Upper lobe of left lung (tissue), 6 donors: ENCODE results near the gene EHD3. TPM values are rescaled to one million over a fixed set of nuclear protein-coding genes. Genes with fewer than 3 reads are reported as not detected.

Experiments used
- ATAC-seq, 2 donors: fragments of 200-7000 bp; cut with Tn5 transposase; one replicate each; pipeline ENCODE4 v1.9.1; 2022; ENCODE audit warnings: mild to moderate bottlenecking in 2 of 2, moderate library complexity in 2 of 2; ENCODE audit not compliant: low FRiP score in 2 of 2
- DNase-seq, 2 donors: peaks; one replicate each; pipeline ENCODE4 v3.0.0-alpha.2; 2019 to 2020
- H3K27ac ChIP-seq, 4 donors: fragments of 200-600 bp; sonication (generic); one replicate each; pipeline ENCODE4 v1.5.1; 2016 to 2019
- H3K27me3 ChIP-seq, 4 donors: fragments of 200-600 bp; sonication (generic); one replicate each; pipeline ENCODE4 v1.5.1; 2017 to 2019
- H3K36me3 ChIP-seq, 4 donors: fragments of 200-600 bp; sonication (generic); one replicate each; pipeline ENCODE4 v1.5.1; 2016 to 2019
- H3K4me1 ChIP-seq, 4 donors: fragments of 200-600 bp; sonication (generic); one replicate each; pipeline ENCODE4 v1.5.1; 2018 to 2019
- H3K4me3 ChIP-seq, 4 donors: fragments of 200-600 bp; sonication (generic); one replicate each; pipeline ENCODE4 v1.5.1; 2017 to 2019; ENCODE audit warnings: mild to moderate bottlenecking in 2 of 4, moderate library complexity in 1 of 4
- H3K9me3 ChIP-seq, 4 donors: fragments of 200-600 bp; sonication (generic); one replicate each; pipeline ENCODE4 v1.5.1; 2018 to 2019
- EP300 ChIP-seq, 4 donors: sonication (generic); formaldehyde crosslinking; IDR thresholded peaks; one replicate each; pipeline ENCODE4 v1.5.1; 2017; ENCODE audit warnings: antibody characterized with exemption in 4 of 4, control low read depth in 2 of 4
- POLR2A ChIP-seq, 4 donors: fragments of 450-650 bp; IDR thresholded peaks; one replicate each; pipeline ENCODE4 v1.5.1; 2016 to 2017; ENCODE audit warnings: antibody characterized with exemption in 4 of 4, mild to moderate bottlenecking in 2 of 4
- POLR2AphosphoS5 ChIP-seq, 2 donors: sonication (generic); formaldehyde crosslinking; IDR thresholded peaks; one replicate each; pipeline ENCODE4 v1.5.1; 2017; ENCODE audit warnings: antibody characterized with exemption in 2 of 2
- WGBS, 2 donors: methylation state at CpG; one replicate each; pipeline ENCODE4 v1.1.5; 2017 to 2018; 5-methylcytosine and 5-hydroxymethylcytosine counted together
- total RNA-seq, 6 donors: library from RNA; depleted of rRNA in 4 of 6; stranded (reverse); fragments of >200 nt in 4 of 6; gene quantifications; one replicate each; pipeline versions ENCODE4 v1.1.0 to v1.2.1, GENCODE V29; 2016 to 2021
- TF ChIP-seq, protein P1 (sequence below), 6 experiments: fragments of 450-650 bp in 4 of 6; fragments of 200-600 bp in 2 of 6; sonication (generic) in 2 of 6; IDR thresholded peaks; one replicate each; pipeline ENCODE4 v1.5.1; 2016 to 2019; ENCODE audit warnings: antibody characterized with exemption in 6 of 6
- donor health status: DM: no; HTN: no; CAD: no; lungs with moderate emphysema.
- donor health status: DM: no; HTN: yes; CAD: no; lungs with severe emphysema.

Gene EHD3
- total RNA-seq, 6 donors from 2014 or later: 3.7 to 12.5 (median 7.3) TPM

DNA sequence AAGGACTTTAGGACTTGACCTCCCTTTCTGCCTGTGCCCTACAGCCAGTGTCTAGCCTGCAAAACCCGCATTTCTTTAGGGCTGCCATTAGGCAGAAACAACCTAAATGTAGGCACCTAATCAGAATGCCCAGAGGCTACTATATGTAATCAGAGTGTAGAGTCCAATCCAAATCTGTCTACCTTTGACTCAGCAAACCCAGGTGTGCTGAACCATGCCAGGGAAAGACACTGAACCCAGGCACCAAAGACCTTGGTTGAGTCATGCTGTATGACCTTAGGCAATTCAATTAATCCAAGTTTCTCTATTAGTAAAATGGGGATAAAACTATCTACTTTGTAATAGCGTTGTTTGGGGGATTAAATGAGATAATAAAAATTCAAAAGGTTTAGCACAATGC lies 37.3 kb upstream of the EHD3 start:
- TF ChIP-seq POLR2AphosphoS5 (IDR thresholded peaks at IDR 0.05) (no peak), EP300 (IDR thresholded peaks at IDR 0.05) (no peak), POLR2A (IDR thresholded peaks at IDR 0.05) (no peak)
- TF ChIP-seq, protein P1, sequence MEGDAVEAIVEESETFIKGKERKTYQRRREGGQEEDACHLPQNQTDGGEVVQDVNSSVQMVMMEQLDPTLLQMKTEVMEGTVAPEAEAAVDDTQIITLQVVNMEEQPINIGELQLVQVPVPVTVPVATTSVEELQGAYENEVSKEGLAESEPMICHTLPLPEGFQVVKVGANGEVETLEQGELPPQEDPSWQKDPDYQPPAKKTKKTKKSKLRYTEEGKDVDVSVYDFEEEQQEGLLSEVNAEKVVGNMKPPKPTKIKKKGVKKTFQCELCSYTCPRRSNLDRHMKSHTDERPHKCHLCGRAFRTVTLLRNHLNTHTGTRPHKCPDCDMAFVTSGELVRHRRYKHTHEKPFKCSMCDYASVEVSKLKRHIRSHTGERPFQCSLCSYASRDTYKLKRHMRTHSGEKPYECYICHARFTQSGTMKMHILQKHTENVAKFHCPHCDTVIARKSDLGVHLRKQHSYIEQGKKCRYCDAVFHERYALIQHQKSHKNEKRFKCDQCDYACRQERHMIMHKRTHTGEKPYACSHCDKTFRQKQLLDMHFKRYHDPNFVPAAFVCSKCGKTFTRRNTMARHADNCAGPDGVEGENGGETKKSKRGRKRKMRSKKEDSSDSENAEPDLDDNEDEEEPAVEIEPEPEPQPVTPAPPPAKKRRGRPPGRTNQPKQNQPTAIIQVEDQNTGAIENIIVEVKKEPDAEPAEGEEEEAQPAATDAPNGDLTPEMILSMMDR (IDR thresholded peaks at IDR 0.05): no peak

DNA sequence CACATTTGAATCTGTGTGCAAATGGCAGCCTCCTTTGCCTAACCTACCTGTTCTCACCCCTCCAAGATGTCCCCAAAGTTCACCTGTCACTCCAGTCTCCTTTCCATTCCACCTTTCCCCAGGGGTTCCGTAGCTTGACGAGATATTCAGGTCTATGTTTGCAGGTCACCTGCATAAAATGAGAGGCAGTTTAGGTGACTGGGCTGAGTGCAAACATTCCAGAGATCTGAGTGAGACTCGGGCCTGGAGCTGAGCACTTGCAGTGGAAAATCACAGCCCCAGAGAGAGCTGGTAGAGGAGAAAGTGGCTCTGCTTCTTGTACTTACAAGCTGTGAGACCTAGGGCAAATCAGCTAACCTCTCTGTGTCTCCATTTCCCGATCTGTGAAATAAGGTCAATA lies 36.8 kb upstream of the EHD3 start:
- H3K27ac ChIP-seq: no peak overlapping the region
- no peaks in the 10 kb centered on the region for H3K4me1 ChIP-seq
- H3K36me3 ChIP-seq: no peaks in the 10 kb centered on the region
- no peak overlapping the region for H3K4me3 ChIP-seq
- ATAC-seq (no peak), DNase-seq (no peak)
- no peaks in the 10 kb centered on the region for H3K9me3 ChIP-seq
- TF ChIP-seq, protein P1 (IDR thresholded peaks at IDR 0.05): no peak
- TF ChIP-seq POLR2A (IDR thresholded peaks at IDR 0.05) (no peak), POLR2AphosphoS5 (IDR thresholded peaks at IDR 0.05) (no peak), EP300 (IDR thresholded peaks at IDR 0.05) (no peak)
- H3K27me3 ChIP-seq: no peaks in the 10 kb centered on the region
- 73 to 85% methylated on average over 4 of the region's 4 CpGs for WGBS, 2 donors

More for the DNA sequence above, 37.3 kb upstream of the EHD3 start:
- Histone ChIP-seq H3K9me3 (no peaks in the 10 kb centered on the region), H3K4me3 (no peak overlapping the region), H3K27me3 (no peaks in the 10 kb centered on the region), H3K36me3 (no peaks in the 10 kb centered on the region), H3K4me1 (no peaks in the 10 kb centered on the region), H3K27ac (no peak overlapping the region)
- 96 to 100% methylated on average over 2 of the region's 2 CpGs for WGBS, 2 donors
- no peak for DNase-seq
- no peak for ATAC-seq

DNA sequence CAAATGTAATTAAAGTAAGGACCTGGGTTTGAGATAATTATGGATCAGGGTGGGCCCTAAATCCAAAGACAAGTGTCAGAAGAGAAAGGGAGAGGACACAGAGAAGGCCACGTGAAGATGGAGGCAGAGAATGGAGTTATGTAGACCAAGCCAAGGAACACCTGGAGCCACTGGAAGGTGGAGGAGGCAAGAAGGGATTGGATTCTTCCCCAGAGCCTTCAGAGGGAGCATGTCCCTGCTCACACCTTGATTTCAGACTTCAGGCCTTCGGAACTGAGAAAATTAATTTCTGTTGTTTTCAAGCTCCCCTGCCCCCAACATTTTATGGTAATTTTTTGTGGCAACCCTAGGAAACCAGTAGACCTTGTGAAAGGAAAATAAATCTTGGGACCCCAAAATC lies 36.3 kb upstream of the EHD3 start:
- H3K4me3 ChIP-seq: no peak overlapping the region
- H3K4me1 ChIP-seq: no peaks in the 10 kb centered on the region
- H3K9me3 ChIP-seq: no peaks in the 10 kb centered on the region
- H3K27me3 ChIP-seq: no peaks in the 10 kb centered on the region
- TF ChIP-seq EP300 (IDR thresholded peaks at IDR 0.05) (no peak), POLR2A (IDR thresholded peaks at IDR 0.05) (no peak), POLR2AphosphoS5 (IDR thresholded peaks at IDR 0.05) (no peak)
- TF ChIP-seq, protein P1 (IDR thresholded peaks at IDR 0.05): no peak
- ATAC-seq (no peak), DNase-seq (no peak)
- no peaks in the 10 kb centered on the region for H3K36me3 ChIP-seq
- no peak overlapping the region for H3K27ac ChIP-seq
- 91 to 93% methylated on average over 2 of the region's 2 CpGs for WGBS, 2 donors

DNA sequence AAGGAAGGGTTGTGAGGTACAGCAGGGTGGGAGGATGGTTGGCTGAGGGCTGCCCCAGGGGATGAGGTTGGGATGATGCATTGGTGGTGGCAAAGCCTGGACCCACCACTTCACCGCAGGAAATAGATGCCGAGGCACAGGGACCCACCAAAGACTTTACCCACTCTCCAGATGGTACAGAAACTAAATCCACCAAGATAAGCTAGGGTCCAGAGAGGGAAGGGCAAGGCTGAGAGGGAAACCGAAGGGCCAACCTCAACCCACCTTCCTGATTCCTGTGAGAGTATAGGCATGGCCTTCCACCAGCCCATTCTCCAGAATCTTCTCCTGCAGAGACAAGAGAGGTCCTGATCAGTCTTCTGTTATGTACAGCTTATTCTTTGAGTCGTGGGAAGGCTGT lies 34.7 kb upstream of the EHD3 start:
- DNase-seq: no peak
- no peaks in the 10 kb centered on the region for H3K27me3 ChIP-seq
- TF ChIP-seq, protein P1 (IDR thresholded peaks at IDR 0.05): no peak
- no peak for TF ChIP-seq POLR2A (IDR thresholded peaks at IDR 0.05)
- no peak for TF ChIP-seq EP300 (IDR thresholded peaks at IDR 0.05)
- TF ChIP-seq POLR2AphosphoS5 (IDR thresholded peaks at IDR 0.05): no peak
- H3K36me3 ChIP-seq: no peaks in the 10 kb centered on the region
- no peak overlapping the region for H3K27ac ChIP-seq
- H3K4me3 ChIP-seq: no peak overlapping the region
- no peak for ATAC-seq
- WGBS, 2 donors: 62 to 85% methylated on average over 4 of the region's 4 CpGs
- H3K4me1 ChIP-seq: no peaks in the 10 kb centered on the region
- no peaks in the 10 kb centered on the region for H3K9me3 ChIP-seq

DNA sequence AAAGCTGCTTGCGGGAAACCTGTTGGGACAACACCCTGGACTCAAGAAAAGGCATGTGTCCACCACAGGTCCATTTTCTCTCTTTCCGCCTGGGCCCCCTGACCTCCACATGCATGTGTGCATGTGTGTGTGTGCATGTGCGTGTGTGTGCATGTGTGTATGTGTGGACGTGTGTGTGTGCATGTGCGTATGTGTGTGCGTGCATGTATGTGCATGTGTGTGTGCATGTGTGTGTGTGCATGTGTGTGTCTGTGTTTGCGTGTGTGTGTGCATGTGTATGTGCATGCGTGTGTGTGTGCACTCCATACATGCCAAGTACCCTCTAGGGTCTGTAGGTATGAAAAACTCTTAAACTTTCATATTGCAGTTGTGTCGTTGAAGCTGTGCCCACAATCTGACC lies 33.0 kb upstream of the EHD3 start:
- 80 to 90% methylated on average over 9 of the region's 9 CpGs for WGBS, 2 donors

More for the DNA sequence above, 33.0 kb upstream of the EHD3 start:
- Histone ChIP-seq H3K4me3 (no peak overlapping the region), H3K27ac (no peak overlapping the region), H3K27me3 (no peaks in the 10 kb centered on the region), H3K36me3 (no peaks in the 10 kb centered on the region), H3K4me1 (no peaks in the 10 kb centered on the region), H3K9me3 (no peaks in the 10 kb centered on the region)
- TF ChIP-seq, protein P1 (IDR thresholded peaks at IDR 0.05): no peak
- TF ChIP-seq POLR2A (IDR thresholded peaks at IDR 0.05): no peak
- TF ChIP-seq POLR2AphosphoS5 (IDR thresholded peaks at IDR 0.05): no peak
- TF ChIP-seq EP300 (IDR thresholded peaks at IDR 0.05): no peak
- no peak for DNase-seq
- no peak for ATAC-seq
